ENCODE data around the gene SIRT5.

SIRT5 gene

GRCh38 chr6:13574571-13575376, at the start of gene SIRT5:
SIRT5 (plus strand) TSS chr6:13574601; CDS start chr6:13584111, 9,510 bp downstream.
- peak; percentile 62 for DNase-seq (ENCODE audit: low read depth)

GRCh38 chr6:13524801-13525508, 49.4 kb upstream of the SIRT5 start:
- no peak for DNase-seq (ENCODE audit: low read depth)

DNA sequence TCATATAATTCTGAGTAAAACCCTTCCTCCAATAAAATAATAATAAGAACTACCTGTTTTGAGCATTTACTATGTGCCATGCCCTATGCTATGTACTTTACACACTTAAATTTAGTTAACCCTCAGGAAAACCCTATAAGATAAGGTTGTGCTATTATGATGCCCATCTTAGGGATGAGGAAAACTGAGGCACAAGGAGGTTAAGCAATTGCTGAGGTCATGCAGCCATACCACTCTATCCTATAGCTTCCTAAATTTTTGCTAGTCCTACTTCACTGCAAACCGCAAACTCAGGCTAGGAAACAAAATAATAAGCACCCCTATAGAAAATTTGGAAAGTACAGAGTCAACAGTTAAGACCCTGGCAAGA, 48.1 kb upstream of the SIRT5 start:
- DNase-seq (ENCODE audit: low read depth) = no peak

GRCh38 chr6:13526727-13527670, 47.4 kb upstream of the SIRT5 start:
- no peak for DNase-seq (ENCODE audit: low read depth)

DNA sequence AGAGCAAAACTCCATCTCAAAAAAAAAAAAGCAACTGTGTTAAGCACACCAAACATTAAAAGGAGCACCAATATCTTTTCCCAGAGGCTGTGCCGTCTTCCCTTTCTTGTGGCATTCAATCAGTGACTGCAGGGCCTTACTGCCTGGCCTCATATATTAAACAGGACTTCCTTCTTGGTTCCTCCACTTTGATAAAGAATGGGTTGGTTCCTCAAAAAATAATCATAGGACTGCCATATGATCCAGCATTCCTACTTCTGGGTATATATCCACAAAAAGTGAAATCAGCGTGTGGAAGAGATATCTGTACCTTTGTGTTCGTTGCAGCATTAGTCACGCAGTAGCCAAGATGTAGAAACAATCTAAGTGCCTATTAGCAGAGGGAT, 46.7 kb upstream of the SIRT5 start:
- no peak for DNase-seq (ENCODE audit: low read depth)

DNA sequence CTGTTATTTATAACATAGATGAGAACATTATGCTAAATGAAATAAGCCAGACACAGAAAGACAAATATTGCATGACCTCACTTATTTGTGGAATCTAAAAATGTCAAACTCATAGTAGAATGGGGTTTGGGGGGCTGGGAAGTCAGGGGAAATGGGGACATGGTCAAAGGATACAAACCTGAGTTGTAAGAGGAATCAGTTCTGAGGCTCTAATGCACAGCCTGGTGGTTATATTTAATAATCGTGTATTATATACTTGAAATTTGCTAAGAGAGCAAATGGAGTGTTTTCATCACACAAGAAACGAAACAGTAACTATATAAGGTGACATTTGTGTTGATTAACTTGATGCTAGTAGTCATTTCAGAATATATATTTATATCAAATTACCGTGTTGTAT, 46.2 kb upstream of the SIRT5 start:
- no peak for DNase-seq (ENCODE audit: low read depth)

DNA sequence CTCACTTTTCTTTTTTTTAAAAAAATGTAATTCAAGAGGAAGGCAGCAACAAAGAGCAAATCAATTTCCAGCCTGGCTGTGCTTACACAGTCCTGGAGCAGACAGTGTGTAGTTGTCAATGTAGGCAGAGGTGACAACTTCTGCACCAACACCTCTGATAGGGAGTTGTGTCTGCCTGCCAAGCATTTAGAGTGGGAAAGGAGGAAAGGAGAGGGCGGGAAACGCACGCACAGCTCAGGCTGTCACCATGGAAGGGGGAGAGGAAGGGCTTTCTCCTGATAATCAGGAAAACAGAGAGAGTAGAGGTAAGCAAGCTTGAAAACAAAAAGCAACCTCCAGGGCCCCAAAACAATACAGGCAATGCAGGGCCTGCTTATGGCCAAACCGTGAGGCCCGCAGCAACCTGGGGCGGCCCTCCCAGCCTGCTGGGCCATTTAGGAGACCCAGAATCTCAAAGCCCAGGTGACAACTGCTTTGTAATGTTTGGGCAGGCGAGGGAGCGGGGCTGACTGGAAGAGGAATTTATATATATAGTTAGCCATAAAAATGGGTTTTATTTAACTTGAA, 45.5 kb upstream of the SIRT5 start:
- no peak for DNase-seq (ENCODE audit: low read depth)

GRCh38 chr6:13531956-13532355, 42.4 kb upstream of the SIRT5 start:
- DNase-seq (ENCODE audit: low read depth) = no peak

GRCh38 chr6:13534536-13534935, 39.9 kb upstream of the SIRT5 start:
- DNase-seq (ENCODE audit: low read depth) = no peak

DNA sequence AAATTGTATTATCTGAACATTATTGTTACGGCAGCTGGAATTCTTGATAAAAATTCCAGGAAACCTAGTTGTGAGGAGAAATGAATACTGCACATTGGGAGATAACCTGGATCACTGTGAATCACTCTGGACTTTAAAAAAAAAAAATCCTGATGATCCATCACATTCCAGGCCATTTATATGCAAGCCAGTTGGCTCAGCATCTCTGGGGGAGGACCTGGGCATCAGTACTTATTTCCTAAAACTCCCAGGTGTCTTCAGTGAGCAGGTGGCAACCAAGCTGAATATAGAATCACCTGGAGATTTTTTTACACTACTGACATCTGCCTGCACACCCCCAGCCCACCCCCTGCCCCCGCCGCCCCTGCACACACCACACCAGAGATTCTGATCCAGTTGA, 39.1 kb upstream of the SIRT5 start:
- no peak for DNase-seq (ENCODE audit: low read depth)

GRCh38 chr6:13536796-13537526, 37.4 kb upstream of the SIRT5 start:
- DNase-seq (ENCODE audit: low read depth) = no peak

DNA sequence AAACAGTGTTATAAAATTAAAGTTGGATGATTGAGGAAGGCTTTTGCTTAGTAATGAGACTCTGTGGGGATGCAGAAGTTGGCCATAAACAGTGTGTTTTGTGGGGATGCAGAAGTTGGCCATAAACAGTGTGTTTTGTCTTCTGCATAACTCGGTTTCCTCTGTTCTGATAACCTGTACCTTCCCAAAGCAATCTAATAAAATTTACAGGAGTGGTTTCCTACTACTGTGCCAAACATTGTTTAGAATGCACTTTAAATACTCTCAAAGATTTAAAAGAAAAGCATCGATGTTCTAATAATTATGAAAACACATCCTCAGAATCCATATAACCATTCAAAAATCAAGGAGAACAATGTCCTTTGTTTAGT, 36.9 kb upstream of the SIRT5 start:
- no peak for DNase-seq (ENCODE audit: low read depth)

GRCh38 chr6:13538084-13538483, 36.3 kb upstream of the SIRT5 start:
- DNase-seq (ENCODE audit: low read depth) = no peak

DNA sequence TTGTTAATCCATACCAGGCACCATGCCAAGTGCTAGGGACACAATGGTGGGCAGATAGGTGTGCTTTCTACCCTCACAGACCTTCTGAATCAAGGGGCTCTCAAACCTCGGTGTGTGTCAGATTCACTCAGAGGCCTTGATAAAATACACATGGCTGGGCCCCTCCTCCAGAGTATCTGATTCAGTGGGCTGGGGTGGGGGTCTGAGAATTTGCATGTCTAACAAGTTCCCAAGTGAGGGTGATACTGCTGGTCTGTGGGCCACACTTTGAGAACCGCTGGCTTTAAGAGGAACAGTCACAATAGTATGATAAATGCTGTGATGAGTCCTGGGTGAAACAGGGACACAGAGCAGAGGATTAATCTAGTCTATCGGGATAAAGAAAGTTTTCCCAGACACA, 35.8 kb upstream of the SIRT5 start:
- DNase-seq (ENCODE audit: low read depth) = no peak

GRCh38 chr6:13539572-13539971, 34.8 kb upstream of the SIRT5 start:
- no peak for DNase-seq (ENCODE audit: low read depth)

GRCh38 chr6:13541496-13541895, 32.9 kb upstream of the SIRT5 start:
- no peak for DNase-seq (ENCODE audit: low read depth)

GRCh38 chr6:13544454-13545186, 29.8 kb upstream of the SIRT5 start:
- DNase-seq (ENCODE audit: low read depth) = no peak

DNA sequence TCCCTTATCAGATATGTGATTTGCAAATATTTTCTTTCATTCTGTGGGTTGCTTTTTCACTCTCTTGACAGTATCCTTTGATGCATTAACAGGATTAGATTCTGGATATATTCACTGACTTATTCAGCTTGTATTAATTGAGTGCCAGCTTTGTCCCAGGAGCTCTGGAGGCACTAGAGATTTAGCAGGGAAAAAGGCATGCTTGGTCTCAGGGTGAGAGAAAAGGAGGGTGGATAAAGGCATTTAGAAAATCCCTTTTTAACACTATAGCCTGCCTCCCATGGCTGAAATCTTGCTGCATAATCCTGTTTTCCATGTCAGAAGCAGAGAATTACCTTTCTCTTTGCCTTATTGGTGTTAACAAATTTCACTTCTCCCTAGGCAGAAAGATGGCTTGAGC, 28.5 kb upstream of the SIRT5 start:
- no peak for DNase-seq (ENCODE audit: low read depth)

DNA sequence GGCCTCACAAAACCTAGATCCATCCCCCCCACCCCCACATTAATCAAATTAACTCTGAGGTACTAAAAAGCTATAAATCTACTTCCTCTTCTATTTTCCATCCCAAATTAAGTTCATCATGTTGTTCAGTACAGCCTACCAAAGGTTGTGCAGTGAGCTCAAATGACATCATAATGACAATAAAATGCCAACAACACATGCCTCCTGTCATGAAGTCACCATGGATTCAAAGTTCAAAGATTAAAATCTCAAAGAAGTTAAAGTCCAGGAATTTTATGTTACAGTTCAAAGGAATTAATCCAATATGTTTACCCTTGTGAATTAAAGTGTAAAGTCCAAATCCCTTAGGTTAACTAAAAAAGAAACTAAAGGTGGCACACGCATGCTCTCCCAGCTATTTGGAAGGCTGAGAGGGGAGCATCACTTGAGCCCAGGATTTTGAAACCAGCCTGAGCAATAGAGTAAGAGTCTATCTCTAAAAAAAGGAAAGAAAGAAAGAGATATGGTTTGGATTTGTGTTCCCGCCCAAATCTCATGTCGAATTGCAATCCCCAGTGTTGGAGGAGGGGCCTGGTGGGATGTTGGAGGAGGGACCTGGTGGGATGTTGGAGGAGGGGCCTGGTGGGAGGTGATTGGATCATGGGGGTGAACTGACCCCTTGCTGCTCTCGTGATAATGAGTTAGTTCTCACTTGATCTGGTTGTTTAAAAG, 25.7 kb upstream of the SIRT5 start:
- DNase-seq (ENCODE audit: low read depth) = no peak

DNA sequence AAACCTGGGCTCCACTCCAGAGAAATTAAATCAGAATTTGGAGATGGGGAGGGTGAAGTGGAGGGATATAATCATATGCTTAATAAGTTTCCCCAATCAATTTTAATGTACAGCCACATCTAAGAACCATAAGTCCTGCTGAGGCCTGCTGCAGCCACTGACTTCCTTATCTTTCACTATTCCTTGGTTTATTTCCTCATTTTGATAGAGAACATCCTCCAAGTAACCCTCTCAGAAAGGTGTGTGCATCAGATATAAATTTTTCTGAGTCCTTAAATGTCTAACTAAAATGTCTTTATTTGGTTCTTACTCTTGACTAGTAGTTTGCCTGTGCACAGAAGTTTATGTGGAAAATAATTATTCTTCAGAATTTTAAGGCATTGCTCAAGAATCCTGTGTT, 23.7 kb upstream of the SIRT5 start:
- no peak for DNase-seq (ENCODE audit: low read depth)
